Renal cortex interstitium (tissue), 15 donors: Measurements from ENCODE around the gene PCSK1. TPM values are rescaled to one million over a fixed set of nuclear protein-coding genes. Genes with fewer than 3 reads are reported as not detected.
A peak's percentile ranks its signal among the peaks of the same experiment; 100 is the strongest.

ENCODE experiments used
- DNase-seq, 11 donors: peaks; one replicate each; pipeline ENCODE4 v3.0.0-alpha.2; 2013; ENCODE audit warnings: low read depth in 9 of 11, low spot score in 4 of 11; ENCODE audit errors: extremely low read depth in 1 of 11
- long read RNA-seq, 16 experiments: transcript quantifications; one replicate each; lab custom pipeline, GENCODE V29; 2026
- polyA plus RNA-seq, 3 donors: library from polyadenylated mRNA; unstranded; fragments of 120-200 nt; gene quantifications; one replicate each; pipeline ENCODE4 v1.2.1, GENCODE V29; 2013; ENCODE audit not compliant: insufficient read length in 3 of 3

The PCSK1 gene
- under 1 TPM; 0.19 to 0.27 (median 0.21) TPM for polyA plus RNA-seq
- long read RNA-seq, donor 1, result 0 reads
- long read RNA-seq, donor 2, result 0 reads
- long read RNA-seq, donor 3, result 0 reads
- long read RNA-seq, donor 4, result 0 reads
- long read RNA-seq, donor 5, result 0 reads
- long read RNA-seq, donor 6, result 0 reads
- long read RNA-seq, donor 7, result 0 reads
- long read RNA-seq, donor 8, result 0 reads
- long read RNA-seq, donor 9, result 0 reads
- long read RNA-seq, donor 10, result 0 reads
- long read RNA-seq, donor 11, result 0 reads
- long read RNA-seq, donor 12, result 0 reads
- long read RNA-seq, donor 13, result 0 reads
- long read RNA-seq, donor 14, result 0 reads
- long read RNA-seq, donor 15, result 0 reads
- long read RNA-seq, donor 16, result 0 reads

- no peak for DNase-seq
These were observed at the start of gene PCSK1 for GRCh38 chr5:96433066-96433447. Gene PCSK1, minus strand, starts transcription at chr5:96433248. Its CDS starts 206 bp downstream, at chr5:96433042.

- no peak for DNase-seq
These were observed 48.8 kb upstream of the PCSK1 start for GRCh38 chr5:96481867-96482266.

- no peak for DNase-seq
These were observed 48.1 kb upstream of the PCSK1 start for GRCh38 chr5:96481009-96481786.

GRCh38 chr5:96478983-96479382 is 45.9 kb upstream of the PCSK1 start:
- no peak for DNase-seq

GRCh38 chr5:96476654-96477053 is 43.6 kb upstream of the PCSK1 start:
- DNase-seq, result no peak

DNA sequence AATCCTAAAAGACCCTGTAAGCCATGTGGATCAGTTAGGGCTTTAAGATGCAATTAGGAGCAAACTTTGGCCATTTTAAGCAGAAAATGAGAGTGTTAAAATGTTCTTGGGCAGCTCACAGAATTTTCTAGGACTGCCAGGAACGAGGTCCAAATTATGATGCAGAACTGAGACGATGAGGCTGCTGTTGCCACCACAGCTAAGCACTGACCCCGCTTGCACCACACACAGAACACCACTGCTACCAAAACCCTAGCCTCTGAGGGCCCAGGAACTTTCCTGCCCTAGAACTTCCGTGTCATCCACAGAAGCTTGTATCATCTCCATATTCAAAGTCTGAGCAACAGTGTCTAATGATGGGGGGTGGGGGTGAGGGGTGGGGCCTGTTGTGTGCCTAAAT is 41.0 kb upstream of the PCSK1 start:
- DNase-seq, result no peak

DNA sequence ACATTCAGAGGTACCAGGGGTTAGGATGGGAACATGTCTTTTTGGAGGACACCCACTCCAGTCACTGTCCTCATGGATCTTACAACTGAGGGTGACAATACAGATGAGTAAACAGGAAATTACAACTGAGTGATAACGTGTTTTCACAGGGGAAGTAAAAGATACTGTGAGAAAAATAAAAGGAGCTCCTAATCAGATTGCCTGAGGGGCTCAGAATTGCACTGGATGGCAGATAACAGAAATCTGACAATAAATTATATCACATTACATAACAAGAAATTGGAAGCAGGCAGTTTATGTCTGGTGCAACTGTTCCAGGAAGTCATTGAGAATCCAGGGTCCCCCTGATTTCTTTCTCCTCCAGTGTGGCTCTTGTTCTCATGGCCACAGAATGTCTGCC is 40.1 kb upstream of the PCSK1 start:
- no peak for DNase-seq

- DNase-seq, result no peak
These were observed 37.7 kb upstream of the PCSK1 start for GRCh38 chr5:96470785-96471184.

DNA sequence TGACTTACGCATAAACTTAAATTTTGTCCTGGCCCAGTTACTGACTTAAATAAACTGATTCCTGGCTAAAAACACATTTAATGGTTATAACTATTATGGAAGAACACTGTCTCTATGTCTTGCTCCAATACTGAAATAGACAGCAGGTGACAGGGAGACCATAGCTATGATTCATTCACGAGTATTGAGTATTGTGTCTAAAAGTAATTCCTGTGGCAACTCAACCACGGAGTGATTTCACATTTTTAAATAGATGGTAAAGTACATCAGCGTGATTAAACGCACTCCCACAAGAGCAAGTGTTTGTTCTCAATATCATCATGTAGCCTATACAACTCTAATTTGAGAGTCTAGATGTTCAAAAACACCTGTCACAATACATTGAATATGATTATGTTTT is 35.9 kb upstream of the PCSK1 start:
- DNase-seq, result no peak

DNA sequence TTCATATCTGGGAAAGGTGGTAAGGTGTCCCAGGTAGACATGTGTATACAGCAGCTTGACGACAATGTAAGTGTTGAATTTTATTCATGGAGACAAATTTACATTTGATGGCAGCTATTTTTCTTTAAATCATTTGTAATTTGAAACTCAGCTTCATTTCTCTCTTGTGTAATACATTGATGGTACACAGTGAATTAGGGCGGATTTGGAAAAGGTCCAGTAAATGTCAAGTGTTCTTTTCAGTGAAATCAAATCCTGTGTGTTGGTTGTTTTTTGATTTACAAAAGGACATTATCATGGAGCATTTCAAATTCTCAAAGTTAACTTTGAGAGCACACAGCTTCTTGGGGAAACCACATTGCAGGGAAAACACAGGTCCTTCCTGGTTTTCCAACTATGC is 30.0 kb upstream of the PCSK1 start:
- no peak for DNase-seq

DNA sequence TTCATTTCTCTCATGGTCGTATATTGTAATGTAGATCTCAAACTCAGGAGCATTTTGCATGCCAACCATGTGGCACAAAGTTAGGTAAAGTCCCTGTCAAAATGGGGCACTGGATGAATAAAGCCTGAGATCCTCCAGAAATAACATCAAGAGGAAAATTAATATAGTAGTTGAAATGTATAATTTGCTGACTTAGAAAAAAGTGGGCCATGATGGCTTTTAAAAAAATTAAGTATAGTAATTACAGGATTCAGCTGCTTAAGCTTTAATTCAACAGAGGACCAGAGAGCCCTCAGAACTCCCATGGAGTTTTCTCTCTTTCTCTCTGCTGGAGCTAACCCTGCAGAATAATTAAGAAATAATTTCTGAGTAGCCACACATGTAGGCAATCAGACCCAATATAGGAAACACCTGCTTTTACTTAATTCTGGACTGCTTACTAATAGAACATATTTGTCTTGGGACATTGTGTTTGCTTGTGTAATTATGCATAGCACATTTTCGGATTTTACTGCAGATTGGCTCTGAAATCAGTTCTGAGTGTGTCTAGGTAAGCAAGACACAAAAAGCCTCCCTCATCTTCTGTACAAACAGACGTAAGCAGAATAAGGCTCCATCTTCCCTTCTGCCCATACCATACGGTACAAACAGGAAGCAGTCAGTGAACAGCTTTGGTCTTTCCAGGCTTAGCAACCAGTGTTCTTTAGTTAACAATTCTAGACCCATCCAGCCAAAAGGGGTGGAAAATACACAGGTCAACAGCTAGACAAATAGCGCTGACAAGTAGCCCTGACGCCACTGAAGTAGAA is 26.5 kb upstream of the PCSK1 start:
- no peak for DNase-seq

DNA sequence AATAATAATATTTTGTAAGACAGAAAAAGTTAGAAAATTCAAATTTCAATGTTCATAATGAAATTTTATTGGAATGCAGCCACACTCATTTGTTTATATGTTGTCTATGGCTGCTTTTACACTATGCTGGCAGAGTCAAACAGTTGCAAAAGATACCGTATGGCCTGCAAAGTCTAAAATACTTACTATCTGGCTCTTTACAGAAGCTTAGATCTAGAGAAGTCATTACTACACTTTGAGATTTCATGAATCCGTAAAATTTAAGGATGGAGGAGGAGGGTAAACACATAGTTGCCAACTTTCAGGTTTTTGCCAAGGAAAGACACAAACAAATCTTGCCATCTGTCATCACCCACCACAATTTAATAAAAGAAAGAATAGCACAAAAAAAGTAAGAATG is 25.1 kb upstream of the PCSK1 start:
- DNase-seq, result no peak

GRCh38 chr5:96455789-96456188 is 22.7 kb upstream of the PCSK1 start:
- DNase-seq, result no peak

DNA sequence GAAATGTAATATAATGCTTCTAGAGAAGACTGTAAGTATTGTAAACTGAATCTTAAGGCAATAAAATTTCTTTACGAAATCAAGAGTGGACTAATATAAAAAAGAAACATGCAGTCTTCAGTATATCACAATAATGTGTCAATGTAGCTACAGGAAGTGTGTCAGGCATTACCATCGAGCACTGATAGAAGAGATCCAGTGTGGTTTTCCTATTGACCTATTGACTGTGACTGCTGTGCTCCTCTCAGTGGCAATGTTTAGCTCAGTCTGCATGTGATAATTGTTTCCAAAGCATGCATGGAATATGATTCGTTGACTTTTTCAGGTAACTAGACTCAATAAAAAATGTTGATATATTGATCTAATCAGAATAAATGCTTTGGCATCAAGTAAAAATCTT is 20.3 kb upstream of the PCSK1 start:
- no peak for DNase-seq

GRCh38 chr5:96447949-96448348 is 14.9 kb upstream of the PCSK1 start:
- no peak for DNase-seq

DNA sequence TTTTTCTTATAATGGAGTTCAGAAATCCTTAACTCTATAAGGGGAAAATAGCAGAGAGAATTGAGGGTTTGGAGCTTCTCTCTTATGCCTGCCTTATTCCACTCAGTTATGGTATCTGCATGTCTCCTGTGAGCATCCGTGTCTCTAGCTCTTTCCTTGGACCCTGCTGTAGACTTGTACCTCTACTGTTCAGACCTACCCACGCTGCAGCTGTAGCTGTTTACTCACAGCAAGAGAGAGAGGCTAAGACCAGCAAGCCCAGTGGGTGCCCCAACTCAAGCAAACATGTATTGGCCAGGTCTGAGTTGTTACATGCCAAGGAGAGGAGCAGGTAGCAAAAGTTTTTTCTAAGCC is 7.1 kb upstream of the PCSK1 start:
- DNase-seq, result no peak

GRCh38 chr5:96439477-96440184 is 6.6 kb upstream of the PCSK1 start:
- DNase-seq, result no peak

DNA sequence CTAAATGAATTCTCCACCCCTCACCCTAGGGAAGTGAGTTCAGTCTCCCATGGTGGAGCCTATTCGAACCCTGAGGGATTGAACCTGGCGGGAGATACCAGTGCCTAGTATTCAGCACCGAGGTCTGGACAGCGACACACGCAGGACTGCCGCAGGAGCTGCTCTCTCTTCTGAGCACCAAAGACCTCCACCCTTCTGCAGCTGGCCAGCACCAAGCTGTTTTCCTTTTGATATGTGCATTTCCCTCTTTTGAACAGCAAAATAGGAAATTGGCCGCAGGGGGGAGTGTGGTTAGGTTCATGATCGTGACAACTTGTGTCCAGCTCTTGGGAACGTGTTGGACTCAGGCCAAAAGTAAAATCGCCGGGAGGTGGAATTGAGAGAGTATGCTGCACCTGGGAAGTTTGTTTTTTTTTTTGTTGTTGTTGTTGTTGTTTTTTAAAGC is 1.2 kb upstream of the PCSK1 start:
- peak; percentile 48 to 84 (median 69) for DNase-seq
